Measurements from ENCODE around the gene GABRB3.

Gene GABRB3

DNA sequence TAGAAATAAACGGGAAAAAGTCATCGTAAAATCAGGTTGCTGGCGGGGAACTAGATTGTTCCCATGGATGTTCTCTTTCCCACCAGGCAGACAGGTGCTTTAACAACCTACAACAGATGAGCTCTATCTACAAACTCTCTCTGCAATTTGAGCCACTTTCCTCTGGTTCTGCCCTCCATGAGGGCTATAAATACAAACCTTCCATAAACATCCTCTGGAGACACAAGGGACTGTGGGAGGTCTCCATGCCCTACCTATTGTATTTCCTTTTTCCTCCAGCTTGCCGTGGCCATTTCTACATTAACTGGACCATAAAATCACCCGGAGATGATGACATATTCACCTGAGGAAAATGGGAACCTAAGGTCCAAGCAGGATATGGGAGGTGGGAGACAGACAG, 151.1 kb downstream of the GABRB3 start:
- TF ChIP-seq GATA1 (IDR thresholded peaks at IDR 0.05; ENCODE audit: low read depth, low read length) = no peak
- DNase-seq = no peak

- TF ChIP-seq GATA1 (IDR thresholded peaks at IDR 0.05; ENCODE audit: low read depth, low read length) (no peak), POLR2A (IDR thresholded peaks at IDR 0.05; ENCODE audit: low read length) (no peak)
- no peak for DNase-seq
Observed at GRCh38 chr15:26620528-26621458, 152.1 kb downstream of the GABRB3 start.

DNA sequence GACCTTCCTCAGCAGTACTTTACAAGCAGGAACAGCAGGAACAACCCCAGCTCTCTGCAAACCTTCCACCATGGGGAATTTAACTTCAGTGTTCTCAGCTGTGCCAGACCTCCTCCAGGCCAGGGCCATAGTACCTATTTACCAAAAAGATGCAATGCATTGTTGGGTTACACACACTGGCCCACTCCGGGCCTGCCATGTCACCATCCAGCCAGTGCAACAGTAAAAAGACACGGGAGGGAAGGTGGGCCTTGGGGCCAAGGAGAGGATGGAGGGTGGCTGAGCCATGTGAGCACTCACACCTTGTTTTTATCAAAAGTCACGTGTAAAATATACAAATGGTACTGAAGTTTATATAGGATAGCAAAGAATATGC, 157.0 kb downstream of the GABRB3 start:
- TF ChIP-seq POLR2A (IDR thresholded peaks at IDR 0.05; ENCODE audit: low read length) (no peak), GATA1 (IDR thresholded peaks at IDR 0.05; ENCODE audit: low read depth, low read length) (no peak)
- DNase-seq = no peak

GRCh38 chr15:26615188-26615926, 157.5 kb downstream of the GABRB3 start:
- no peak for DNase-seq

GRCh38 chr15:26614734-26615133, 158.1 kb downstream of the GABRB3 start:
- no peak for TF ChIP-seq GATA1 (IDR thresholded peaks at IDR 0.05; ENCODE audit: low read depth, low read length)
- no peak for TF ChIP-seq POLR2A (IDR thresholded peaks at IDR 0.05; ENCODE audit: low read length)
- DNase-seq = no peak

More at GRCh38 chr15:26615188-26615926, 157.5 kb downstream of the GABRB3 start:
- TF ChIP-seq GATA1 (IDR thresholded peaks at IDR 0.05; ENCODE audit: low read depth, low read length) = no peak

DNA sequence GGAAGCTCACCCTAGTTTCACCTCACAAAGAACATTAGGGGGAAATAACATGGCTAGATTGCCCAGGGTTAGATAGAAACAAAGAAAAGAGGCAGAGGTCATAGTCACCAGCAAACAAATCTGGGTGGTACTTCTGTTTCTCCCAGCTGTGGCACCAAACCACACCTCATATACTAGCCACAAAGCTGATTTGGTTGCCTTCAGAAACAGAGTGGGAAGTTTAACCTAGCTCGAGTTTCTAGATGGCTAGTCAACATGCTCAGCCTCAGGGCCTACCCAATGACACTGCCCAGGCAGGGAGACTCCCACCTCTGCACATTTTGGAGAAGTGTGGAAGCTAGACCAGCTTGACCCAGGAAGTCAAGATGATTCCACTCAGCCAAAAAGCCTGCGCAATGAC, 174.2 kb downstream of the GABRB3 start:
- DNase-seq = no peak
- TF ChIP-seq GATA1 (IDR thresholded peaks at IDR 0.05; ENCODE audit: low read depth, low read length) (no peak), POLR2A (IDR thresholded peaks at IDR 0.05; ENCODE audit: low read length) (no peak)

DNA sequence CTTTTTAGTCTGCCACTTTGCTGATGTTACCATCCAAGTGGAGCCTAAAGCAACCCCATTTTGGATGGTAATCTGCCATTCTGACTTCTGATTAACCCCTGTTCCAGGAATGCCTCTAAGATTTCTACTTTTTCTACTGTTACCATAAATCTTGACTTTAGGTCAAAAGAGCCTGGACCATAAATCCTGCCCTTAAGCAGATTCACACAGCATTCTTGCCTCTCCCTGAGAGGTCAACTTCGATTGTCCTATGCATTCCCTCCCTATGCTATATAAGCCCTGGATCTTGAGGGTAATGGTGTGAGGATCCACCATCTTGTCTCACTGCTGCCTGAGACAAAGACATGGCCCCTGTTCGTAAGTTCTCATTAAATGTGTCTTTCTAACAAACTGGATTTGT, 177.3 kb downstream of the GABRB3 start:
- no peak for DNase-seq
- no peak for TF ChIP-seq GATA1 (IDR thresholded peaks at IDR 0.05; ENCODE audit: low read depth, low read length)
- no peak for TF ChIP-seq POLR2A (IDR thresholded peaks at IDR 0.05; ENCODE audit: low read length)

DNA sequence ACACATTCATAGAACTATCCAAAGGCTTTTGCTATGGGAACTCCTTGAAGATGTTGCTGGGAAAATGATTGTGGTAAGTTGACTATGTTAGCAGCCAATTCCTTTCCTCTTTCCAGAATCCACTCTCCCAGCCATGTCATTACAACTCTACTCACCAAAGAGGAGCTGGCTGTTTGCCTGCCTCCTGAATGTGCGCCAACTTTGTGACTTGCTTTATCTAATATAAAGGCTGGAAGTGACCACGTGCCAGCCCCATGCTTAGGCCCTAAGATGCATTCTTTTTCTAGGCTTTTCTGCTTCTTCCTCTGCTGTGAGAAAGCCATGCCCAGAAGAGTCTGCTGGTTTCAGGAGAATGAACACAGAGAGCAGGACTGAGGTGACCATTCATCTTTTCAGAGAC, 182.2 kb downstream of the GABRB3 start:
- no peak for TF ChIP-seq POLR2A (IDR thresholded peaks at IDR 0.05; ENCODE audit: low read length)
- TF ChIP-seq GATA1 (IDR thresholded peaks at IDR 0.05; ENCODE audit: low read depth, low read length) = no peak
- no peak for DNase-seq

- DNase-seq = no peak
Observed at GRCh38 chr15:26582840-26583239, 190.0 kb downstream of the GABRB3 start.

GRCh38 chr15:26580943-26581342, 191.9 kb downstream of the GABRB3 start:
- DNase-seq = no peak
- TF ChIP-seq POLR2A (IDR thresholded peaks at IDR 0.05; ENCODE audit: low read length) (no peak), GATA1 (IDR thresholded peaks at IDR 0.05; ENCODE audit: low read depth, low read length) (no peak)

More at GRCh38 chr15:26582840-26583239, 190.0 kb downstream of the GABRB3 start:
- TF ChIP-seq POLR2A (IDR thresholded peaks at IDR 0.05; ENCODE audit: low read length) (no peak), GATA1 (IDR thresholded peaks at IDR 0.05; ENCODE audit: low read depth, low read length) (no peak)

DNA sequence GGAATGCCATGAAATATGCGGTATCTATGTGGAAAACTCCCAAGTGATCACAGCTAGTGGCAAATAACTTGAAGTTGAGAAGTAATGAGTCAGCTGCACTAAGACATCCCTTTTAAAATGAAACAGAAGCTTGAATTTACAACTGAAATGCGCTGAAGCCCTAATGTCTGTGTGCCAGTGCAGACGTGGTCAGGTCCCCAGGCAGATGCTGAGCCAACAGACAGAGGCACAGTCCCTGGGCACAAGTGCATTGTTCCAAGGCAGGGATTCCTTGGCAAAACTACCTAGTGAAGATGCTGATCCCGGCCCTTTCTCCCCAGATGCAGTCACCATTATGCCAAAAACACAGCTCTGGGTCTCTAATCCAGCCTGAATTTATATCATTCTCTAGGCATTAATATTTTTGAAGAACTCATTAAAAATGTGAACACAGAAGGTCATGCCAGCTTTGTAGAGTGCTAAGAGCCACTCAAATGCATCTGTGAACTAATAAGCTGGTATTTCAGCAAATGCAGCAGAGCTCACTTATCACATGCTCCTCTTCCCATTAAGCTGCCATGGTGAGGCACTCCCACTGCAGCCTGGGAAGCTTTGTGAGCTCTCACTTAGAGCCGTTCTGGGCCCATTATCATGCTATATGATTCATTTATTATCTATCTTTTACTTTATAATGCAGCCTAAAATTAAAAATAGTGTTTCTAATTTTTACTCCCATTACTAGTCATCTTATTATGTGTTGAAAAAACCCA, 200.1 kb downstream of the GABRB3 start:
- TF ChIP-seq POLR2A (IDR thresholded peaks at IDR 0.05; ENCODE audit: low read length) = no peak
- TF ChIP-seq GATA1 (IDR thresholded peaks at IDR 0.05; ENCODE audit: low read depth, low read length) = no peak
- no peak for DNase-seq

DNA sequence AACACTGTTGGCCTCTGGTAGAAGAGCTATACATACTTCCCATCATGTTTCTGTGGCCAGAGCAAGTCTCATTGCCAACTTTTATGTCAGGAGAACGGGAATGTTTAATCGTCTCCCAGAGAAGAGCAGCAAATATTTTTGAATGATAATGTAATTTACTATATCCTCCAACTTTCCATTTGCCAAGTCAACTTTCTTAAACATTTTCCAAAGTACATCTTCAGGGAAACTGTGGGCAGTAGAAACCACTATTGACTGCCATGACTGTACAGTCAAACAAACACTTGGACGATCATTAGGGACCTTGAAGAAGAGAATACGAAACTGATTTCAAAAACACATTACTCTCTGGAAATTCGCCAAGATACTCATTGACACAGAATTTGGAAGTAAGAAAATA, 201.5 kb downstream of the GABRB3 start:
- DNase-seq = no peak
- TF ChIP-seq POLR2A (IDR thresholded peaks at IDR 0.05; ENCODE audit: low read length) (no peak), GATA1 (IDR thresholded peaks at IDR 0.05; ENCODE audit: low read depth, low read length) (no peak)

GRCh38 chr15:26565542-26565941, 207.3 kb downstream of the GABRB3 start:
- TF ChIP-seq POLR2A (IDR thresholded peaks at IDR 0.05; ENCODE audit: low read length) = no peak
- no peak for TF ChIP-seq GATA1 (IDR thresholded peaks at IDR 0.05; ENCODE audit: low read depth, low read length)
- no peak for DNase-seq

GRCh38 chr15:26564361-26564760, 208.5 kb downstream of the GABRB3 start:
- no peak for DNase-seq
- TF ChIP-seq POLR2A (IDR thresholded peaks at IDR 0.05; ENCODE audit: low read length) (no peak), GATA1 (IDR thresholded peaks at IDR 0.05; ENCODE audit: low read depth, low read length) (no peak)
